B cell (primary cell): ENCODE measurements around the gene SLC49A3.

Source experiments
- EZH2 ChIP-seq: IDR thresholded peaks from 2 replicates; pipeline ENCODE4 v1.6.1; 2012; ENCODE audit warnings: borderline replicate concordance, low read depth, mild to moderate bottlenecking, moderate library complexity, low read length; ENCODE audit not compliant: insufficient read depth, poor library complexity, severe bottlenecking
- TF ChIP-seq, protein P1 (sequence below): fragments of 200-600 bp; IDR thresholded peaks from one replicate; pipeline ENCODE4 v1.8.0; 2022; ENCODE audit warnings: antibody characterized with exemption, mild to moderate bottlenecking

DNA sequence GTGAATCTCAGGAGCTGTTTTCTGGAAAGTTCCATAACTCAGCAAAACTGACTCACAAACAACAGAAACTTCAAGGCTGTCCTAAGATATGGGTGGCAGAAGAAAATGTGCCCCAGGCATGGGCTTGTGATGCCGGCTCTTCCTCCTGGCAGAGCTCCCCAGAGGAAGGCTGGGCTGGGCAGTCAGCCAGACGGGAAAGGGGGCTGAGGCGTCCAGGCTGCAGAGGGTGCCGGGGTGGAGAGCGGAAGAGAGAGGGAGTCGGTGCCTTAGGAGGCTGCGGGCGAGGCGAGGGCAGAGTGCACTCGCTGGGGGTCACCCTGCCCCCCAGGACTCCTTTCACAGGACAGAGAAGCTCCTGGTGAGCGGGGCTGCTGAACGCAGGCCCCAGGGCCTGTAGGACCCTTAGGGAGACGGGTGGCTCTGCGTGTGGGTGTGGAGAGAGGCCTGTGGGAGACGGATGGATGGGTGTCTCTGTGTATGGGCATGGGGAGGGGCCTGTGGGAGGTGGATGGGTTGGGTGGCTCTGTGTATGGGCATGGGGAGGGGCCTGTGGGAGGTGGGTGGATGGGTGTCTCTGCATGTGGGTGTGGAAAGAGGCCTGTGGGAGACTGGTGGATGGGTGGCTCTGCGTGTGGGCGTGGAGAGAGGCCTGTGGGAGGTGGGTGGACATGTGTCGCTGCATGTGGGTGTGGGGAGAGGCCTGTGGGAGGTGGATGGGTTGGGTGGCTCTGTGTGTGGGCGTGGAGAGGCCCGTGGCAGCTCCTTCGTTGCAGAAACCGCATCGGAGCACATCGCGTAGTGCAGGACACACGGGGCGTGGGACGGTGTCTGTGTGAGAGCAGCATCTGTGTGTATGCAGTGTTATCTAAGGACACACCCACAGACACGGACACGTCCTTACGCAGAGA lies 32.6 kb upstream of the SLC49A3 start:
- TF ChIP-seq, protein P1, sequence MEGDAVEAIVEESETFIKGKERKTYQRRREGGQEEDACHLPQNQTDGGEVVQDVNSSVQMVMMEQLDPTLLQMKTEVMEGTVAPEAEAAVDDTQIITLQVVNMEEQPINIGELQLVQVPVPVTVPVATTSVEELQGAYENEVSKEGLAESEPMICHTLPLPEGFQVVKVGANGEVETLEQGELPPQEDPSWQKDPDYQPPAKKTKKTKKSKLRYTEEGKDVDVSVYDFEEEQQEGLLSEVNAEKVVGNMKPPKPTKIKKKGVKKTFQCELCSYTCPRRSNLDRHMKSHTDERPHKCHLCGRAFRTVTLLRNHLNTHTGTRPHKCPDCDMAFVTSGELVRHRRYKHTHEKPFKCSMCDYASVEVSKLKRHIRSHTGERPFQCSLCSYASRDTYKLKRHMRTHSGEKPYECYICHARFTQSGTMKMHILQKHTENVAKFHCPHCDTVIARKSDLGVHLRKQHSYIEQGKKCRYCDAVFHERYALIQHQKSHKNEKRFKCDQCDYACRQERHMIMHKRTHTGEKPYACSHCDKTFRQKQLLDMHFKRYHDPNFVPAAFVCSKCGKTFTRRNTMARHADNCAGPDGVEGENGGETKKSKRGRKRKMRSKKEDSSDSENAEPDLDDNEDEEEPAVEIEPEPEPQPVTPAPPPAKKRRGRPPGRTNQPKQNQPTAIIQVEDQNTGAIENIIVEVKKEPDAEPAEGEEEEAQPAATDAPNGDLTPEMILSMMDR, result no peak
- no peak for TF ChIP-seq EZH2
